GM23338 (cell line): ENCODE data around the gene NPC1. TPM values are rescaled to one million over a fixed set of nuclear protein-coding genes. Genes with fewer than 3 reads are reported as not detected.

Experiments
- ATAC-seq: fragments of 200-7000 bp; cut with Tn5 transposase; 3 replicates; pipeline ENCODE4 v1.9.1; 2020
- DNase-seq: peaks from one replicate; pipeline ENCODE4 v3.0.0-alpha.2; 2015; ENCODE audit warnings: low spot score
- H2AFZ ChIP-seq: fragments of 200-600 bp; sonication (generic); 2 replicates; pipeline ENCODE4 v1.8.0; 2016; ENCODE audit warnings: antibody characterized with exemption, mild to moderate bottlenecking, moderate library complexity
- H3F3A ChIP-seq: fragments of 200-600 bp; sonication (generic); replicated peaks from 2 replicates; pipeline ENCODE4 v1.8.0; 2017; ENCODE audit warnings: antibody characterized with exemption, mixed run types, low read depth
- H3K27ac ChIP-seq: fragments of 200-600 bp; sonication (generic); 2 replicates; pipeline ENCODE4 v1.6.1; 2016; ENCODE audit warnings: low read depth
- H3K27me3 ChIP-seq: fragments of 200-600 bp; sonication (generic); 2 replicates; pipeline ENCODE4 v1.8.0; 2016; ENCODE audit warnings: mild to moderate bottlenecking, mixed run types, moderate library complexity; ENCODE audit not compliant: insufficient read depth
- H3K36me3 ChIP-seq: fragments of 200-600 bp; sonication (generic); 2 replicates; pipeline ENCODE4 v1.8.0; 2016; ENCODE audit warnings: mild to moderate bottlenecking; ENCODE audit not compliant: insufficient read depth
- H3K4me1 ChIP-seq: fragments of 200-600 bp; sonication (generic); 2 replicates; pipeline ENCODE4 v1.8.0; 2016; ENCODE audit warnings: mild to moderate bottlenecking, moderate library complexity; ENCODE audit not compliant: insufficient read depth
- H3K4me2 ChIP-seq: fragments of 200-600 bp; sonication (generic); 2 replicates; pipeline ENCODE4 v1.7.1; 2017; ENCODE audit warnings: mixed run types
- H3K4me3 ChIP-seq: fragments of 200-600 bp; sonication (generic); 2 replicates; pipeline ENCODE4 v1.6.1; 2016; ENCODE audit warnings: mixed run types
- H3K79me2 ChIP-seq: fragments of 200-600 bp; sonication (generic); replicated peaks from 2 replicates; pipeline ENCODE4 v1.8.0; 2017; ENCODE audit warnings: mild to moderate bottlenecking; ENCODE audit not compliant: insufficient read depth
- H3K9me2 ChIP-seq: fragments of 200-600 bp; sonication (generic); 2 replicates; pipeline ENCODE4 v1.8.0; 2017; ENCODE audit not compliant: insufficient read depth
- H4K20me1 ChIP-seq: fragments of 200-600 bp; sonication (generic); replicated peaks from 2 replicates; pipeline ENCODE4 v1.8.0; 2017; ENCODE audit warnings: mild to moderate bottlenecking; ENCODE audit not compliant: insufficient read depth
- H3K27ac Mint-ChIP-seq: 2 replicates; pipeline ENCODE4 v1.8.0; 2020; ENCODE audit warnings: inconsistent platforms, mild to moderate bottlenecking, moderate library complexity, mixed read lengths
- H3K27me3 Mint-ChIP-seq: 3 replicates; pipeline ENCODE4 v1.8.0; 2022; ENCODE audit warnings: low read depth, mild to moderate bottlenecking, moderate library complexity, mixed read lengths, inconsistent platforms; ENCODE audit not compliant: insufficient read depth, poor library complexity
- H3K36me3 Mint-ChIP-seq: 3 replicates; pipeline ENCODE4 v1.8.0; 2021; ENCODE audit warnings: low read depth, mild to moderate bottlenecking, inconsistent platforms, moderate library complexity, mixed read lengths
- H3K4me1 Mint-ChIP-seq: 3 replicates; pipeline ENCODE4 v1.8.0; 2020; ENCODE audit warnings: mild to moderate bottlenecking, inconsistent platforms, mixed read lengths
- H3K4me3 Mint-ChIP-seq: 3 replicates; pipeline ENCODE4 v1.8.0; 2021; ENCODE audit warnings: moderate library complexity, mild to moderate bottlenecking, inconsistent platforms, mixed read lengths
- H3K9me3 Mint-ChIP-seq: 3 replicates; pipeline ENCODE4 v1.8.0; 2020; ENCODE audit warnings: moderate library complexity, mild to moderate bottlenecking, inconsistent platforms, mixed read lengths
- CREB1 ChIP-seq: fragments of 250-450 bp; sonication (Bioruptor Pico); IDR thresholded peaks from 2 replicates; pipeline ENCODE4 v1.5.0; 2020; ENCODE audit warnings: low read depth, mild to moderate bottlenecking, moderate library complexity
- EZH2 ChIP-seq: fragments of 200-600 bp; sonication (generic); IDR thresholded peaks from one replicate; pipeline ENCODE4 v1.8.0; 2017; ENCODE audit warnings: antibody characterized with exemption, mild to moderate bottlenecking, low read depth; ENCODE audit not compliant: unreplicated experiment
- JUNB ChIP-seq: IDR thresholded peaks from one replicate; pipeline ENCODE4 v1.6.1; 2016; ENCODE audit warnings: antibody characterized with exemption; ENCODE audit not compliant: unreplicated experiment
- POLR2AphosphoS5 ChIP-seq: IDR thresholded peaks from 2 replicates; pipeline ENCODE4 v1.6.1; 2016; ENCODE audit warnings: antibody characterized with exemption, low read depth
- STAT1 ChIP-seq: IDR thresholded peaks from one replicate; pipeline ENCODE4 v1.6.1; 2016; ENCODE audit warnings: antibody characterized with exemption; ENCODE audit not compliant: unreplicated experiment
- ZNF114 ChIP-seq: fragments of 250-450 bp; sonication (Bioruptor Pico); IDR thresholded peaks from 2 replicates; pipeline ENCODE4 v1.5.0; 2020; ENCODE audit warnings: mild to moderate bottlenecking, moderate library complexity
- ZNF331 ChIP-seq: fragments of 250-450 bp; sonication (Bioruptor Pico); IDR thresholded peaks from 2 replicates; pipeline ENCODE4 v1.5.0; 2020; ENCODE audit warnings: low read depth, mild to moderate bottlenecking, moderate library complexity
- polyA plus RNA-seq: library from polyadenylated mRNA; unstranded; fragments of >200 nt; fragmentation: Nextera tagmentation; extraction: Ambion mirVana; gene quantifications from 2 replicates; pipeline ENCODE4 v1.2.1, GENCODE V29; 2016
- total RNA-seq: library from RNA; depleted of rRNA; stranded (reverse); fragments of >200 nt; shearing (Covaris generic); gene quantifications from 2 replicates; pipeline ENCODE4 v1.2.3, GENCODE V29; 2014
- TF ChIP-seq, protein P1 (sequence below): IDR thresholded peaks from one replicate; pipeline ENCODE4 v1.6.1; 2018; ENCODE audit warnings: antibody characterized with exemption; ENCODE audit not compliant: unreplicated experiment
- TF ChIP-seq, protein P2 (sequence below): fragments of 250-450 bp; sonication (Bioruptor Pico); IDR thresholded peaks from 2 replicates; pipeline ENCODE4 v1.5.0; 2020; ENCODE audit warnings: mild to moderate bottlenecking, moderate library complexity
- TF ChIP-seq, protein P3 (sequence below): IDR thresholded peaks from 2 replicates; pipeline ENCODE4 v1.6.1; 2016; ENCODE audit warnings: antibody characterized with exemption

NPC1 gene
- total and polyA plus RNA-seq, 2 experiments from 2014 or later = 18.4 to 45.1 TPM

DNA sequence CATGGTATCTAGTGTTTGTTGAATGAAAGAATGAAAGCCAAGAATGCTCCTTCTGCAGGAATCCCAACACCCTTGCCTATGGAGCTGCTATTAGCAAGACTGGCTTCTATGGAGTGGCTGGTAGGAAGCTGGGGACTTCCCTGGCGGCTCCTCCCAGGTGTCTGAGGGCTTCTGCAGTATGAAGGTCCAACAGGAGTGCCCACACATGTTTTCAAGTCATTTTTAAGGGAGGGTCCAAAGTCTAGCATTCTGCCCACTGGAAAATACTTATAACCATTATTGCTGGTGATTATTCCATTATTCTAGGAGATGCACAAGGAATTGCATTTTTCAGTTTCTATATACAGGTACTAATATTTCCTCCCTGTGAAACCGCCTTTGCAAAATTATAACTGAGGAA is 21.9 kb upstream of the NPC1 start (continued):
- TF ChIP-seq, protein P1, sequence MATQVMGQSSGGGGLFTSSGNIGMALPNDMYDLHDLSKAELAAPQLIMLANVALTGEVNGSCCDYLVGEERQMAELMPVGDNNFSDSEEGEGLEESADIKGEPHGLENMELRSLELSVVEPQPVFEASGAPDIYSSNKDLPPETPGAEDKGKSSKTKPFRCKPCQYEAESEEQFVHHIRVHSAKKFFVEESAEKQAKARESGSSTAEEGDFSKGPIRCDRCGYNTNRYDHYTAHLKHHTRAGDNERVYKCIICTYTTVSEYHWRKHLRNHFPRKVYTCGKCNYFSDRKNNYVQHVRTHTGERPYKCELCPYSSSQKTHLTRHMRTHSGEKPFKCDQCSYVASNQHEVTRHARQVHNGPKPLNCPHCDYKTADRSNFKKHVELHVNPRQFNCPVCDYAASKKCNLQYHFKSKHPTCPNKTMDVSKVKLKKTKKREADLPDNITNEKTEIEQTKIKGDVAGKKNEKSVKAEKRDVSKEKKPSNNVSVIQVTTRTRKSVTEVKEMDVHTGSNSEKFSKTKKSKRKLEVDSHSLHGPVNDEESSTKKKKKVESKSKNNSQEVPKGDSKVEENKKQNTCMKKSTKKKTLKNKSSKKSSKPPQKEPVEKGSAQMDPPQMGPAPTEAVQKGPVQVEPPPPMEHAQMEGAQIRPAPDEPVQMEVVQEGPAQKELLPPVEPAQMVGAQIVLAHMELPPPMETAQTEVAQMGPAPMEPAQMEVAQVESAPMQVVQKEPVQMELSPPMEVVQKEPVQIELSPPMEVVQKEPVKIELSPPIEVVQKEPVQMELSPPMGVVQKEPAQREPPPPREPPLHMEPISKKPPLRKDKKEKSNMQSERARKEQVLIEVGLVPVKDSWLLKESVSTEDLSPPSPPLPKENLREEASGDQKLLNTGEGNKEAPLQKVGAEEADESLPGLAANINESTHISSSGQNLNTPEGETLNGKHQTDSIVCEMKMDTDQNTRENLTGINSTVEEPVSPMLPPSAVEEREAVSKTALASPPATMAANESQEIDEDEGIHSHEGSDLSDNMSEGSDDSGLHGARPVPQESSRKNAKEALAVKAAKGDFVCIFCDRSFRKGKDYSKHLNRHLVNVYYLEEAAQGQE = no peak
- TF ChIP-seq JUNB (no peak), STAT1 (no peak), ZNF331 (no peak), EZH2 (no peak), CREB1 (no peak)
- TF ChIP-seq, protein P2, sequence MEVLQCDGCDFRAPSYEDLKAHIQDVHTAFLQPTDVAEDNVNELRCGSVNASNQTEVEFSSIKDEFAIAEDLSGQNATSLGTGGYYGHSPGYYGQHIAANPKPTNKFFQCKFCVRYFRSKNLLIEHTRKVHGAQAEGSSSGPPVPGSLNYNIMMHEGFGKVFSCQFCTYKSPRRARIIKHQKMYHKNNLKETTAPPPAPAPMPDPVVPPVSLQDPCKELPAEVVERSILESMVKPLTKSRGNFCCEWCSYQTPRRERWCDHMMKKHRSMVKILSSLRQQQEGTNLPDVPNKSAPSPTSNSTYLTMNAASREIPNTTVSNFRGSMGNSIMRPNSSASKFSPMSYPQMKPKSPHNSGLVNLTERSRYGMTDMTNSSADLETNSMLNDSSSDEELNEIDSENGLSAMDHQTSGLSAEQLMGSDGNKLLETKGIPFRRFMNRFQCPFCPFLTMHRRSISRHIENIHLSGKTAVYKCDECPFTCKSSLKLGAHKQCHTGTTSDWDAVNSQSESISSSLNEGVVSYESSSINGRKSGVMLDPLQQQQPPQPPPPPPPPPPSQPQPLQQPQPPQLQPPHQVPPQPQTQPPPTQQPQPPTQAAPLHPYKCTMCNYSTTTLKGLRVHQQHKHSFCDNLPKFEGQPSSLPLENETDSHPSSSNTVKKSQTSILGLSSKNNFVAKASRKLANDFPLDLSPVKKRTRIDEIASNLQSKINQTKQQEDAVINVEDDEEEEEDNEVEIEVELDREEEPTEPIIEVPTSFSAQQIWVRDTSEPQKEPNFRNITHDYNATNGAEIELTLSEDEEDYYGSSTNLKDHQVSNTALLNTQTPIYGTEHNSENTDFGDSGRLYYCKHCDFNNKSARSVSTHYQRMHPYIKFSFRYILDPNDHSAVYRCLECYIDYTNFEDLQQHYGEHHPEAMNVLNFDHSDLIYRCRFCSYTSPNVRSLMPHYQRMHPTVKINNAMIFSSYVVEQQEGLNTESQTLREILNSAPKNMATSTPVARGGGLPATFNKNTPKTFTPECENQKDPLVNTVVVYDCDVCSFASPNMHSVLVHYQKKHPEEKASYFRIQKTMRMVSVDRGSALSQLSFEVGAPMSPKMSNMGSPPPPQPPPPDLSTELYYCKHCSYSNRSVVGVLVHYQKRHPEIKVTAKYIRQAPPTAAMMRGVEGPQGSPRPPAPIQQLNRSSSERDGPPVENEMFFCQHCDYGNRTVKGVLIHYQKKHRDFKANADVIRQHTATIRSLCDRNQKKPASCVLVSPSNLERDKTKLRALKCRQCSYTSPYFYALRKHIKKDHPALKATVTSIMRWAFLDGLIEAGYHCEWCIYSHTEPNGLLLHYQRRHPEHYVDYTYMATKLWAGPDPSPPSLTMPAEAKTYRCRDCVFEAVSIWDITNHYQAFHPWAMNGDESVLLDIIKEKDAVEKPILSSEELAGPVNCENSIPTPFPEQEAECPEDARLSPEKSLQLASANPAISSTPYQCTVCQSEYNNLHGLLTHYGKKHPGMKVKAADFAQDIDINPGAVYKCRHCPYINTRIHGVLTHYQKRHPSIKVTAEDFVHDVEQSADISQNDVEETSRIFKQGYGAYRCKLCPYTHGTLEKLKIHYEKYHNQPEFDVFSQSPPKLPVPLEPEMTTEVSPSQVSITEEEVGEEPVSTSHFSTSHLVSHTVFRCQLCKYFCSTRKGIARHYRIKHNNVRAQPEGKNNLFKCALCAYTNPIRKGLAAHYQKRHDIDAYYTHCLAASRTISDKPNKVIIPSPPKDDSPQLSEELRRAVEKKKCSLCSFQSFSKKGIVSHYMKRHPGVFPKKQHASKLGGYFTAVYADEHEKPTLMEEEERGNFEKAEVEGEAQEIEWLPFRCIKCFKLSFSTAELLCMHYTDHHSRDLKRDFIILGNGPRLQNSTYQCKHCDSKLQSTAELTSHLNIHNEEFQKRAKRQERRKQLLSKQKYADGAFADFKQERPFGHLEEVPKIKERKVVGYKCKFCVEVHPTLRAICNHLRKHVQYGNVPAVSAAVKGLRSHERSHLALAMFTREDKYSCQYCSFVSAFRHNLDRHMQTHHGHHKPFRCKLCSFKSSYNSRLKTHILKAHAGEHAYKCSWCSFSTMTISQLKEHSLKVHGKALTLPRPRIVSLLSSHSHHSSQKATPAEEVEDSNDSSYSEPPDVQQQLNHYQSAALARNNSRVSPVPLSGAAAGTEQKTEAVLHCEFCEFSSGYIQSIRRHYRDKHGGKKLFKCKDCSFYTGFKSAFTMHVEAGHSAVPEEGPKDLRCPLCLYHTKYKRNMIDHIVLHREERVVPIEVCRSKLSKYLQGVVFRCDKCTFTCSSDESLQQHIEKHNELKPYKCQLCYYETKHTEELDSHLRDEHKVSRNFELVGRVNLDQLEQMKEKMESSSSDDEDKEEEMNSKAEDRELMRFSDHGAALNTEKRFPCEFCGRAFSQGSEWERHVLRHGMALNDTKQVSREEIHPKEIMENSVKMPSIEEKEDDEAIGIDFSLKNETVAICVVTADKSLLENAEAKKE (CRISPR knock-in tag) = no peak

DNA sequence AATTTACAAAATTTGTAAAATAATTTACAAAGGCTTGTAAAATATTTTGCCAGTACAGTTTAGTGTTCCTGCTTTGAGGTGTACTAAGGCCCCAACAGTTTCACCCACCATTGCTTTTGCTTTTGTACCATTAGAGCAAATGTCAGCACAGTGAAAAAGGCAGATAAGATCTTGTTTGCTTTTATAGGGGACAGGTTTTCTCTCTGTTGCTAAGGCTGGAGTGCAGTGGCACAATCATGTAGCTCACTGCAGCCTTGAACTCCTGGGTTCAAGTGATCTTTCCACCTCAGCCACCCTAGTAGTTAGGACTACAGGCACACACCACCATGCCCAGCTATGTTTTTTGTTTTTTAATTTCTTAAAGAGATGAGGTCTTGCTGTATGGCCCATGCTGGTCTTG is 19.6 kb upstream of the NPC1 start:
- Histone ChIP-seq H3K36me3 (no peaks in the 10 kb centered on the region), H3K27me3 (no peaks in the 10 kb centered on the region), H3K9me2 (no peaks in the 10 kb centered on the region), H3K4me3 (no peak overlapping the region), H3K27ac (no peak overlapping the region), H3K79me2 (no peaks in the 10 kb centered on the region), H3F3A (no peaks in the 10 kb centered on the region), H4K20me1 (no peaks in the 10 kb centered on the region; the same call in 1 of the 2 replicates), H2AFZ (no peak overlapping the region), H3K4me2 (no peak overlapping the region), H3K4me1 (no peaks in the 10 kb centered on the region)
- Mint-ChIP-seq H3K27me3 (peaks cover 5% of the 10 kb centered on the region), H3K27ac (no peak overlapping the region), H3K4me1 (no peaks in the 10 kb centered on the region), H3K9me3 (no peaks in the 10 kb centered on the region), H3K36me3 (no peaks in the 10 kb centered on the region), H3K4me3 (no peak overlapping the region)
- TF ChIP-seq, protein P1 = no peak
- TF ChIP-seq POLR2AphosphoS5 = no peak
- no peak for TF ChIP-seq ZNF114
- TF ChIP-seq, protein P3, sequence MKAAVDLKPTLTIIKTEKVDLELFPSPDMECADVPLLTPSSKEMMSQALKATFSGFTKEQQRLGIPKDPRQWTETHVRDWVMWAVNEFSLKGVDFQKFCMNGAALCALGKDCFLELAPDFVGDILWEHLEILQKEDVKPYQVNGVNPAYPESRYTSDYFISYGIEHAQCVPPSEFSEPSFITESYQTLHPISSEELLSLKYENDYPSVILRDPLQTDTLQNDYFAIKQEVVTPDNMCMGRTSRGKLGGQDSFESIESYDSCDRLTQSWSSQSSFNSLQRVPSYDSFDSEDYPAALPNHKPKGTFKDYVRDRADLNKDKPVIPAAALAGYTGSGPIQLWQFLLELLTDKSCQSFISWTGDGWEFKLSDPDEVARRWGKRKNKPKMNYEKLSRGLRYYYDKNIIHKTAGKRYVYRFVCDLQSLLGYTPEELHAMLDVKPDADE = no peak
- TF ChIP-seq EZH2 = no peak
- DNase-seq (no peak), ATAC-seq (no peak)
